Left hindlimb (tissue), 1 donor: Measurements from ENCODE around the gene CPT1B.
"Not testable (repeated sequence)": the region's sequence is repeated elsewhere in the genome, so short reads cannot be mapped to it uniquely, and the experiment has no call there.

Experiments
- DNase-seq: peaks from one replicate; pipeline ENCODE4 v3.0.0-alpha.2; 2018

CPT1B gene

GRCh38 chr22:50577987-50578775, at the start of gene CPT1B:
CPT1B (minus strand) TSS chr22:50578427; CDS start chr22:50577915, 512 bp downstream.
- no peak for DNase-seq

GRCh38 chr22:50626850-50627641, 48.8 kb upstream of the CPT1B start:
- DNase-seq = no peak

- DNase-seq = no peak
These were observed 48.2 kb upstream of the CPT1B start for GRCh38 chr22:50626314-50626849.

GRCh38 chr22:50625568-50626313, 47.5 kb upstream of the CPT1B start:
- no peak for DNase-seq

GRCh38 chr22:50625131-50625567, 46.9 kb upstream of the CPT1B start:
- no peak for DNase-seq

GRCh38 chr22:50624347-50625130, 46.3 kb upstream of the CPT1B start:
- DNase-seq = no peak

GRCh38 chr22:50622723-50623327, 44.6 kb upstream of the CPT1B start:
- DNase-seq = no peak

- no peak for DNase-seq
These were observed 43.9 kb upstream of the CPT1B start for GRCh38 chr22:50621948-50622722.

- DNase-seq = no peak
These were observed 43.2 kb upstream of the CPT1B start for GRCh38 chr22:50621356-50621880.

- peak; percentile 84 for DNase-seq
These were observed 42.5 kb upstream of the CPT1B start for GRCh38 chr22:50620593-50621355.

GRCh38 chr22:50614296-50614695, 36.1 kb upstream of the CPT1B start:
- DNase-seq = not testable (repeated sequence)

GRCh38 chr22:50613291-50613981, 35.2 kb upstream of the CPT1B start:
- no peak for DNase-seq

GRCh38 chr22:50612528-50613221, 34.4 kb upstream of the CPT1B start:
- no peak for DNase-seq

- no peak for DNase-seq
These were observed 33.9 kb upstream of the CPT1B start for GRCh38 chr22:50612168-50612527.

- DNase-seq = no peak
These were observed 33.3 kb upstream of the CPT1B start for GRCh38 chr22:50611341-50612060.

GRCh38 chr22:50610581-50610980, 32.4 kb upstream of the CPT1B start:
- no peak for DNase-seq

GRCh38 chr22:50610041-50610451, 31.8 kb upstream of the CPT1B start:
- no peak for DNase-seq

- no peak for DNase-seq
These were observed 31.4 kb upstream of the CPT1B start for GRCh38 chr22:50609599-50609998.
